HG03175 (cell line): ENCODE measurements around the gene LBH.
A peak's percentile ranks its signal among the peaks of the same experiment; 100 is the strongest.

ENCODE experiments used
- ATAC-seq: cut with Tn5 transposase; IDR thresholded peaks from one replicate; pipeline ENCODE4 v1.9.1; 2021; ENCODE audit warnings: mild to moderate bottlenecking, moderate library complexity; ENCODE audit not compliant: unreplicated experiment

Gene LBH

GRCh38 chr2:30234180-30234971 is 3.0 kb downstream of the LBH start:
- no peak for ATAC-seq

- no peak for ATAC-seq
Observed at GRCh38 chr2:30235008-30235655, 3.8 kb downstream of the LBH start.

GRCh38 chr2:30235859-30236535 is 4.7 kb downstream of the LBH start:
- ATAC-seq: no peak

DNA sequence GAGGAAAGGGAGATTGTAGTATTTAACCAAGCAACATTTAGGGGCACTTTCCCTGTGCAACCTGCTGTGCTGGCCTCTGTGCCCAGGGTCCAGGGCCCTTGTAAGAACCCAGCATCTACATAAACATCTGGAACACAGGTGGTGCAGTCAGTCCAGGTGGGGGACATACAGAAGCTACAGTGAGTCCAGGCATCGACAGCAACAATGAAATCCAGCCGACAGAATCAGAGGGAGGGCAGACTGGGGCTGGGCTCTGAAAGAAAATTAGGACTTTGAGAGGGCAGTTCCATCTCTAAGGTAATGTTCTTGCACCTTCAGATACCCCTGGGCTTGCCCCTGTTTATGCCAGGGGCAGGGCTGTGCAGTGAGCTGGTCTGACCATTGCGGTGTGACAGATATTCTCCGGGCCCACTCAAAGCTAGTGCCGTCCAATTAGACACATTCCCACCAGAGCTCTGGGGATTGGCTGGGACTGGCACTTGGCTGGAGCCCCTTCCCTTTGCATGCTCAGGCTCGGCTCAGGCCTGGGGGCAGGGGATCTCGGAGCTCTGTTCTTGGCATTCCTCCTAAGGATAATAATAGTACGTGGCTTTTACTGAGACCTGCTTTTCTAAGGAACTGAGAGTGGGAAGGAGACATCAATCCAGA is 5.4 kb downstream of the LBH start:
- no peak for ATAC-seq

- no peak for ATAC-seq
Observed at GRCh38 chr2:30237239-30237965, 6.1 kb downstream of the LBH start.

DNA sequence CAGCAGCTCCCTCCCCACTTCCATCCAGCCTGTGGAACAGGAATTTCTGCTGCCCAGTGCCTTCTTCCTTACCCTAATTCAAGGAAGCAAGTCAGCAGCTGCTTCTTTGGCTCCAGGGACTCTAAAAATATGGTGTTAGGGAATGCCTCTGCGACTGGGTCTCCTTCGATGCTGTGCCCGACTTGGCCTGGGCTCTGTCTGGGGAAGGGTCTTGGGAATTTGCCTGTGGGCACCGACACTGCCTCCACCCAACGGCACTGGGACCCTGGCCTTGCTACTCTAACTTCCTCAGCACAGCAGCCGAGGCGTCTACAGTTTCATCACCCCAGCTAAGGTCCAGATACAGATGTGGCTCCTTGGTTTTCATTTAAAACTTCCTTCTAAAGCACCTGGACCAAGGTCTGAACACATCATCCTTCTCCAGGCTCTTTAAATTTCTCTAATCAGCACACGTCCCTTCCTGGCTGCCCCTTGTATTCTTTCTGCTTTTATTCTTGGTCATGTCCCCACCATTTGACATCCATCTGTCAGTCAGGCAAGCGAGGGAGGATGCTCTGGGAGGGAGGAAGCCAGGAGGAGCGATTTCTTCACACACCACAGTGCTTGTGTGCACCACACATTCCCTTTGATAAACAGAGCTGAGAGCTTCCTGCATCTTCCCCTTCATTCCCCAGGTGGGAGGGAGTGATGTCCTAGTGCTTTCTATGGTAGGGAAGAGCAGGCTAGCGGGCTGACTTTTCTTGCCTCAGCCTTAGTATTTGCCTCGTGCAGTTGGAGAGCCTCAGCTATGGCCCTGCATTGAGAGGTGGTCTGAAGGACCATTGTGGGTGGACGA is 6.8 kb downstream of the LBH start:
- ATAC-seq: no peak

DNA sequence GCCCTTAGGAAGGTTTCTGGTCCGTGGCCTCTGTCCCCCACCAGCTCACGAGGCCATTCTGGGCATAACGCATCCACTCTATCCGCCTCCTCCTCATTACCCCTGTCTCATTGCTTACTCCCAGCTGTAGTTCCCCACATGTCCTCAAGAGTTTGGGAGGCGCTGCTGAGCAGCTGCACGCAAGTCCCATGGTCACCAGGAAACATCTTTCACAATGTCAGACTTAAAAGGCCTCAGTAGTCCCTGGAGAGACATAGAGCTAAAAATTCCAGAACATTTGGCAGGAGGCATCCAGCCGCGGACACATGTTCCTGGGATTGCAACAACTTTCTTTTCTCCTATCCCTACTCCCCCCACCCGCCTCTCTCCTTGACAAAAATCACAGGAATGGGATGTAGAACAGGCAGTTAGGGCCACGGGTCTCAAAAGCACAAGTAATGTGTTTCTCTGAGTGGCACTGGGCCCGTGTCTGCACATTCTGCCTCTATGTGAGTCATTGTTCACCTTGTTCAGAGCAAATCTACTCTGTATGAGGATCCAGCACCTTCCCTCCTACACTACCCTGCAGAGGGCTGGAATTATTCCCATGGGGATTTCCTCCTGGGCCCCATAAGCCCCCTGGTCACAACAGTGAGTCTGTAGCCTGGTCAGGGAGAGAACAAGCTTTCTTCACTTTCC is 8.1 kb downstream of the LBH start:
- peak; percentile 57 for ATAC-seq

GRCh38 chr2:30239986-30240752 is 8.8 kb downstream of the LBH start:
- ATAC-seq: no peak

DNA sequence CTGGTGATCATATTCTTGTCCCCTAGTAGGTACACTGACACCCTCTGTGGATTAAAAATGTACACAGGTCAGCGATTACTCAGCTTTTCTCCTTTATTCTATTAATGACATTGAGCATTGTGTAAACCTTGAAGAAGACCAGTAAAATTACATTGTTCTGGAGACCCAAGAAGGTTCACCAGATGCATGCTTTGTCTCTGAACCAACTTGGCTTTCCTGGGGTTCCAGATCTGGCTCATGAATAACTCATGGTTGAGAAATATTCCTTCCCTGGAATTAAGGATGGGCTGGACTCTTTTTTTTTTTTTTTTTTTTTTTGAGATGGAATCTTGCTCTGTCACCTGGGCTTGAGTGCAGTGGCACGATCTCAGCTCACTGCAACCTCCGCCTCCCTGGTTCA is 11.9 kb downstream of the LBH start:
- ATAC-seq: no peak

GRCh38 chr2:30245364-30245763 is 14.0 kb downstream of the LBH start:
- no peak for ATAC-seq

- no peak for ATAC-seq
Observed at GRCh38 chr2:30248791-30249190, 17.5 kb downstream of the LBH start.

DNA sequence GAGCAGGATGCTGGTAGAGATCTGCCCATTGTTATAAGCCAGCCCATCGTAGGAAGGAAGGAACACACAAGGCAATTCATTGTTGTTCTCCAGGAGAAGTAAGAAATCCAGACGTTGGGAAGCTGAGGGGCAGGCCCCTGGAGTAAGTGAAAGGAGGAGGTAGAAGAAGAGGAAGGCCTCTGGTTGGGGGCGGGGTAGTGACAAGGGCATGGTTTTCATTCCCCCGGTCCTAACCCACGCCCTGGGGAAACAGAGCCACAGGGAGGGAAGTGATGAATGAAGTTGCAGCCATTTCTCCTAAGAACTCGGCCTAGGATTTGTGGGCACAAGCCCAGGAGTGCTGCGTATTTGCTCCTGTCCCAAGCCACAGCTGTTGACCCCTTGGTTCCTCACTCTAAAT is 18.0 kb downstream of the LBH start:
- no peak for ATAC-seq

DNA sequence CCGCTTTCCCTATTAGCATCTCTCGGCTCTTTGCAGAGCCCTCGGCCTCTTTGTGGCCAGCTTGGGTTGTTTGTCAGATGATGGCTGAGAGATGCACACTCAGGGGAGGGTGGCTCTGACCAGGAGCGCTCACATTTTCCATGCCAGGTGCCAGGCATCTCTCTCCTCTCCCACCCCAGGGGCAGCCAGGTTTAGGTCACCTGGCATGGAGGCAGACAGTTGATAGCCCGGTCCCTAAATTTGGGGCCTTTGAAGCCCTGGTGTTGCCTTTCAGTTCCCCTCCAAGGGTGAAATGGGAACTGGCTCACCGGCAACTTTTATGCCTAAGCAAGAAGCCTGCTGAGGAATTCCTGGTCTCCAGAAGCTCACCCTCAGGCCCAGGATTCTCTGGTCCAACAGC is 19.1 kb downstream of the LBH start:
- no peak for ATAC-seq

- no peak for ATAC-seq
Observed at GRCh38 chr2:30252723-30253701, 21.7 kb downstream of the LBH start.

DNA sequence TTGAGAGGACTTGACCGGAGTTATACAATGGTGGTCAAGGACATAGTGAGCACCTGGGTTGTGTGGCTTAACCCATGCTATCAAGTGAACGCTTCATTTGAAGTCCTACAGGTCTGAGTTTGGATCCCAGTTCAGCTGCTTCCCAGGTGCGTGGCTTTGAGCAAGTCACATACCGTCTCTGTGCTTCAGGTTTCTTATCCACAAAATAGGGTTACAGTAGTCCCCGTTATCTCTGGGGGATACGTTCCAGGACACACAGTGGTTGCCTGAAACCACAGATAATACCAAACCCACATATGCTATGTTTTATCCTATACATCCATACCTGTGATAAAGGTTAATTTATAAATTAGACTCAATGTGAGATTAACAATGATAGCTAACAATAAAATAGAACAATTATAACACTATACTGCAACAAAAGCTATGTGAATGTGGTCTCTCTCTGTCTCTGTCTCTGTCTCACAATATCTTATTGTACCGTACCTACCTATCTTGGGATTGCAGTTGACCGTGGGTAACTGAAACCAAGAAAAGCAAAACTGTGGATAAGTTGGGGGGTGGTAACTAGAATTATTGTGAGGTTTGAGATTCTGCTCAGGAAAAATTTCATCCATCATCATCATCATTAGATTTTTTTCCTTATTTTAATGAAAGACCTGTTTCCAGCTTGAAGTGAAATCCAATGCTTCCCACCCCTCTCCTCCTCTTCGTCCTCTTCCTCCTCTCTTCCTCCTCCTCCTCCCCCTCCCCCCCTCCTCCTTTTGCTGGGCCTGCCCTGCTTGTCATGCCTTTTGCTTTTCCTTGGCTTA is 22.7 kb downstream of the LBH start:
- no peak for ATAC-seq

- ATAC-seq: no peak
Observed at GRCh38 chr2:30254685-30255001, 23.3 kb downstream of the LBH start.

DNA sequence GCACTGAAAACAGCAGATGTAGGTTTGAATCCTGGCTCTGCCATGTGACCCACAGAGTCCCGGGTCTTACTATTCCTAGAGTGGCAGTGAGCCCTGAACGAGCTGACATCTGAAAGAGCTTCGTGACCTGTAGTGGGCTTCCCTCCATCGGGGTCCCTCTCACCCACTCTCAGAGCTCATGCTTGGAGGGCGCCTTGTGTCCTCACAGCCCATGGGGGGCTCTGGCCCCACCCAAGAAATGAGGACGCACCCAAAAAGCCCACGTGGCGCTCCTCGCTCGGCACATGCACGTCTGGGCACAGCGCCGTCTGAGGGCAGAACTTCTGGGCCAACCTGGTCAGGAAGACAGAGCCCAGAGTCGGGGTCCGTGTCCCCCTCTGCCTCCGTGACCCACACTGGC is 23.7 kb downstream of the LBH start:
- ATAC-seq: no peak
